ENCODE results near the gene PRM2.

The PRM2 gene

GRCh38 chr16:11250786-11251524 lies 25.3 kb downstream of the PRM2 start:
- H3K4me3 ChIP-seq (ENCODE audit: low read length) = no peak overlapping the region
- H3K27ac ChIP-seq (ENCODE audit: low read length) = no peak overlapping the region
- H3K4me1 ChIP-seq (ENCODE audit: low read length) = peaks cover 39% of the 10 kb centered on the region
- no peak overlapping the region for H3K4me2 ChIP-seq (ENCODE audit: low read length)
- H3K79me2 ChIP-seq (ENCODE audit: low read length) = peaks cover 28% of the 10 kb centered on the region
- TF ChIP-seq EZH2phosphoT487 (IDR thresholded peaks at IDR 0.05; ENCODE audit: low read depth) (no peak), CTCF (IDR thresholded peaks at IDR 0.05; ENCODE audit: low read depth, low read length) (no peak)
- peaks cover 39% of the 10 kb centered on the region for H3K36me3 ChIP-seq (replicated peaks; ENCODE audit: low read depth, low read length)
- H2AFZ ChIP-seq (ENCODE audit: low read depth, low read length) = no peak overlapping the region
- no peaks in the 10 kb centered on the region for H3K9me3 ChIP-seq (ENCODE audit: insufficient read depth, low read length)
- H3K27me3 ChIP-seq (ENCODE audit: low read depth, low read length) = no peaks in the 10 kb centered on the region
- H4K20me1 ChIP-seq (ENCODE audit: insufficient read depth, low read length) = peaks cover 42% of the 10 kb centered on the region
- H3K9ac ChIP-seq (ENCODE audit: low read length) = no peak overlapping the region

- TF ChIP-seq CTCF (IDR thresholded peaks at IDR 0.05; ENCODE audit: low read depth, low read length) (no peak), EZH2phosphoT487 (IDR thresholded peaks at IDR 0.05; ENCODE audit: low read depth) (no peak)
- H3K79me2 ChIP-seq (ENCODE audit: low read length) = peaks cover 21% of the 10 kb centered on the region
- peaks cover 40% of the 10 kb centered on the region for H4K20me1 ChIP-seq (ENCODE audit: insufficient read depth, low read length)
- no peak overlapping the region for H3K4me3 ChIP-seq (ENCODE audit: low read length)
- no peak overlapping the region for H3K9ac ChIP-seq (ENCODE audit: low read length)
- no peak overlapping the region for H3K4me2 ChIP-seq (ENCODE audit: low read length)
- peaks cover 46% of the 10 kb centered on the region for H3K4me1 ChIP-seq (ENCODE audit: low read length)
- H3K9me3 ChIP-seq (ENCODE audit: insufficient read depth, low read length) = no peaks in the 10 kb centered on the region
- H3K27me3 ChIP-seq (ENCODE audit: low read depth, low read length) = no peaks in the 10 kb centered on the region
- H3K36me3 ChIP-seq (replicated peaks; ENCODE audit: low read depth, low read length) = peaks cover 38% of the 10 kb centered on the region
- no peak overlapping the region for H3K27ac ChIP-seq (ENCODE audit: low read length)
- H2AFZ ChIP-seq (ENCODE audit: low read depth, low read length) = no peak overlapping the region
Observed at GRCh38 chr16:11250091-11250785, 26.0 kb downstream of the PRM2 start.

GRCh38 chr16:11249233-11250061 lies 26.8 kb downstream of the PRM2 start:
- H3K9me3 ChIP-seq (ENCODE audit: insufficient read depth, low read length) = no peaks in the 10 kb centered on the region
- H3K4me1 ChIP-seq (ENCODE audit: low read length) = peaks cover 45% of the 10 kb centered on the region
- no peak overlapping the region for H3K4me2 ChIP-seq (ENCODE audit: low read length)
- peaks cover 30% of the 10 kb centered on the region for H3K36me3 ChIP-seq (replicated peaks; ENCODE audit: low read depth, low read length)
- peaks cover 13% of the 10 kb centered on the region for H3K79me2 ChIP-seq (ENCODE audit: low read length)
- no peak for TF ChIP-seq EZH2phosphoT487 (IDR thresholded peaks at IDR 0.05; ENCODE audit: low read depth)
- no peaks in the 10 kb centered on the region for H3K27me3 ChIP-seq (ENCODE audit: low read depth, low read length)
- no peak overlapping the region for H3K27ac ChIP-seq (ENCODE audit: low read length)
- H2AFZ ChIP-seq (ENCODE audit: low read depth, low read length) = no peak overlapping the region
- no peak overlapping the region for H3K4me3 ChIP-seq (ENCODE audit: low read length)
- no peak overlapping the region for H3K9ac ChIP-seq (ENCODE audit: low read length)
- H4K20me1 ChIP-seq (ENCODE audit: insufficient read depth, low read length) = peaks cover 32% of the 10 kb centered on the region

GRCh38 chr16:11248133-11248532 lies 28.1 kb downstream of the PRM2 start:
- Histone ChIP-seq H3K9ac (ENCODE audit: low read length) (no peak overlapping the region), H3K4me3 (ENCODE audit: low read length) (no peak overlapping the region), H3K9me3 (ENCODE audit: insufficient read depth, low read length) (no peaks in the 10 kb centered on the region), H3K79me2 (ENCODE audit: low read length) (peaks cover under 1% of the 10 kb centered on the region), H3K27me3 (ENCODE audit: low read depth, low read length) (no peaks in the 10 kb centered on the region), H3K27ac (ENCODE audit: low read length) (no peak overlapping the region), H3K36me3 (replicated peaks; ENCODE audit: low read depth, low read length) (peaks cover 17% of the 10 kb centered on the region), H4K20me1 (ENCODE audit: insufficient read depth, low read length) (peaks cover 20% of the 10 kb centered on the region), H2AFZ (ENCODE audit: low read depth, low read length) (no peak overlapping the region), H3K4me1 (ENCODE audit: low read length) (peaks cover 43% of the 10 kb centered on the region), H3K4me2 (ENCODE audit: low read length) (no peak overlapping the region)
- TF ChIP-seq CTCF (IDR thresholded peaks at IDR 0.05; ENCODE audit: low read depth, low read length) (no peak), EZH2phosphoT487 (IDR thresholded peaks at IDR 0.05; ENCODE audit: low read depth) (no peak)

Data from OCI-LY3 (cell line).